HEK293 (cell line): ENCODE measurements around the gene ARHGAP24.

Source experiments
- CTCF ChIA-PET: fragments of 350-600 bp; formaldehyde crosslinking; extraction: SDS; loops from one replicate; lab custom pipeline; 2021; ENCODE audit warnings: antibody characterized with exemption; lab: Yijun Ruan, JAX
- POLR2A ChIA-PET: fragments of 300-600 bp; formaldehyde crosslinking; extraction: SDS; loops from one replicate; lab custom pipeline; 2020; ENCODE audit warnings: antibody characterized with exemption, inconsistent platforms; lab: Yijun Ruan, JAX
- H3K27ac ChIP-seq: fragments of 200-500 bp; sonication (Bioruptor generic); 2 replicates; pipeline ENCODE4 v1.5.1; 2014; ENCODE audit warnings: low read depth, low read length, control low read depth, inconsistent platforms; ENCODE audit errors: extremely low read depth
- H3K36me3 ChIP-seq, 2 experiments: fragments of 200-500 bp in 1 of 2; sonication (Bioruptor generic) in 1 of 2; 1 replicate in 1 of 2; 2 replicates in 1 of 2; pipeline ENCODE4 v1.5.1; 2014 to 2017; ENCODE audit warnings: inconsistent platforms in 2 of 2, low read length in 2 of 2; ENCODE audit not compliant: control insufficient read depth in 2 of 2, insufficient read depth in 1 of 2
- H3K4me1 ChIP-seq: fragments of 200-500 bp; sonication (Bioruptor generic); 2 replicates; pipeline ENCODE4 v1.5.1; 2014; ENCODE audit warnings: mild to moderate bottlenecking, low read length, inconsistent platforms; ENCODE audit not compliant: control insufficient read depth, insufficient read depth
- H3K4me3 ChIP-seq: 2 replicates; pipeline ENCODE4 v1.5.1; 2011; ENCODE audit warnings: low read depth, mild to moderate bottlenecking, control low read depth, low read length, moderate library complexity
- H3K9me3 ChIP-seq: fragments of 200-500 bp; sonication (Bioruptor generic); 2 replicates; pipeline ENCODE4 v1.5.1; 2014; ENCODE audit warnings: low read depth, low read length, inconsistent platforms; ENCODE audit not compliant: control insufficient read depth, insufficient read depth
- AEBP2 ChIP-seq: fragments of 450-650 bp; formaldehyde crosslinking; IDR thresholded peaks from 2 replicates; pipeline ENCODE4 v1.5.1; 2016; ENCODE audit warnings: missing biosample characterization, missing genetic modification characterization, borderline replicate concordance
- HOXC10 ChIP-seq: sonication (generic); formaldehyde crosslinking; IDR thresholded peaks from 2 replicates; pipeline ENCODE4 v1.8.1; 2023; ENCODE audit warnings: mild to moderate bottlenecking, missing genetic modification reagents
- KLF10 ChIP-seq: fragments of 450-650 bp; IDR thresholded peaks from 2 replicates; pipeline ENCODE4 v1.5.1; 2018; ENCODE audit warnings: missing biosample characterization, mild to moderate bottlenecking, missing genetic modification characterization
- ZBTB17 ChIP-seq: fragments of 450-650 bp; formaldehyde crosslinking; IDR thresholded peaks from 2 replicates; pipeline ENCODE4 v1.5.1; 2016; ENCODE audit warnings: missing biosample characterization, missing genetic modification characterization
- ZNF19 ChIP-seq: fragments of 450-650 bp; formaldehyde crosslinking; IDR thresholded peaks from 2 replicates; pipeline ENCODE4; 2016; ENCODE audit warnings: missing biosample characterization, missing genetic modification characterization, low read depth
- ZNF292 ChIP-seq: fragments of 450-650 bp; formaldehyde crosslinking; IDR thresholded peaks from 2 replicates; pipeline ENCODE4 v1.5.1; 2016; ENCODE audit warnings: low read depth, missing biosample characterization, missing genetic modification characterization, borderline replicate concordance
- ZNF324 ChIP-seq: fragments of 450-650 bp; formaldehyde crosslinking; IDR thresholded peaks from 2 replicates; pipeline ENCODE4 v1.5.1; 2016; ENCODE audit warnings: missing biosample characterization, missing genetic modification characterization
- ZNF426 ChIP-seq: fragments of 450-650 bp; formaldehyde crosslinking; IDR thresholded peaks from 2 replicates; pipeline ENCODE4 v1.5.1; 2017; ENCODE audit warnings: missing biosample characterization, missing genetic modification characterization, mild to moderate bottlenecking, inconsistent platforms, moderate library complexity
- ZNF510 ChIP-seq: fragments of 450-650 bp; formaldehyde crosslinking; IDR thresholded peaks from 2 replicates; pipeline ENCODE4 v1.5.1; 2018; ENCODE audit warnings: mild to moderate bottlenecking, missing genetic modification characterization, missing biosample characterization; ENCODE audit not compliant: insufficient replicate concordance
- ZNF530 ChIP-seq: fragments of 450-650 bp; formaldehyde crosslinking; IDR thresholded peaks from 2 replicates; pipeline ENCODE4 v1.5.1; 2016; ENCODE audit warnings: low read depth, missing biosample characterization, missing genetic modification characterization
- ZNF544 ChIP-seq: fragments of 450-650 bp; formaldehyde crosslinking; IDR thresholded peaks from 2 replicates; pipeline ENCODE4 v1.5.0; 2017; ENCODE audit warnings: missing biosample characterization, missing genetic modification characterization
- ZNF610 ChIP-seq: fragments of 450-650 bp; formaldehyde crosslinking; IDR thresholded peaks from 2 replicates; pipeline ENCODE4 v1.5.1; 2016; ENCODE audit warnings: missing biosample characterization, missing genetic modification characterization, borderline replicate concordance
- ZNF624 ChIP-seq: fragments of 450-650 bp; formaldehyde crosslinking; IDR thresholded peaks from 2 replicates; pipeline ENCODE4 v1.5.1; 2017; ENCODE audit warnings: missing biosample characterization, missing genetic modification characterization
- ZNF654 ChIP-seq: fragments of 450-650 bp; formaldehyde crosslinking; IDR thresholded peaks from 2 replicates; pipeline ENCODE4 v1.5.1; 2016; ENCODE audit warnings: low read depth, missing biosample characterization, missing genetic modification characterization
- ZNF692 ChIP-seq: fragments of 450-650 bp; formaldehyde crosslinking; IDR thresholded peaks from 2 replicates; pipeline ENCODE4 v1.5.1; 2016; ENCODE audit warnings: missing biosample characterization, missing genetic modification characterization
- ZNF792 ChIP-seq: fragments of 450-650 bp; formaldehyde crosslinking; IDR thresholded peaks from 2 replicates; pipeline ENCODE4 v1.5.1; 2016; ENCODE audit warnings: missing biosample characterization, missing genetic modification characterization
- ZSCAN23 ChIP-seq: fragments of 450-650 bp; formaldehyde crosslinking; IDR thresholded peaks from 2 replicates; pipeline ENCODE4 v1.5.1; 2016; ENCODE audit warnings: missing biosample characterization, missing genetic modification characterization
- TF ChIP-seq, protein P1 (sequence below): fragments of 450-650 bp; formaldehyde crosslinking; IDR thresholded peaks from 2 replicates; pipeline ENCODE4 v1.5.1; 2016; ENCODE audit warnings: missing biosample characterization, missing genetic modification characterization
- TF ChIP-seq, protein P2 (sequence below): fragments of 450-650 bp; formaldehyde crosslinking; IDR thresholded peaks from 2 replicates; pipeline ENCODE4 v1.5.1; 2016; ENCODE audit warnings: missing biosample characterization, missing genetic modification characterization, low read depth
- TF ChIP-seq, protein P3 (sequence below): fragments of 450-650 bp; formaldehyde crosslinking; conservative IDR thresholded peaks from 2 replicates; pipeline ENCODE4 v1.5.1; 2016; ENCODE audit warnings: low read depth, missing biosample characterization, missing genetic modification characterization
- TF ChIP-seq, protein P4 (sequence below): fragments of 450-650 bp; formaldehyde crosslinking; IDR thresholded peaks from 2 replicates; pipeline ENCODE4 v1.5.1; 2017; ENCODE audit warnings: missing biosample characterization, missing genetic modification characterization

ARHGAP24 gene

GRCh38 chr4:85607624-85608023, 132.7 kb downstream of the ARHGAP24 start (continued):
- TF ChIP-seq, protein P1, sequence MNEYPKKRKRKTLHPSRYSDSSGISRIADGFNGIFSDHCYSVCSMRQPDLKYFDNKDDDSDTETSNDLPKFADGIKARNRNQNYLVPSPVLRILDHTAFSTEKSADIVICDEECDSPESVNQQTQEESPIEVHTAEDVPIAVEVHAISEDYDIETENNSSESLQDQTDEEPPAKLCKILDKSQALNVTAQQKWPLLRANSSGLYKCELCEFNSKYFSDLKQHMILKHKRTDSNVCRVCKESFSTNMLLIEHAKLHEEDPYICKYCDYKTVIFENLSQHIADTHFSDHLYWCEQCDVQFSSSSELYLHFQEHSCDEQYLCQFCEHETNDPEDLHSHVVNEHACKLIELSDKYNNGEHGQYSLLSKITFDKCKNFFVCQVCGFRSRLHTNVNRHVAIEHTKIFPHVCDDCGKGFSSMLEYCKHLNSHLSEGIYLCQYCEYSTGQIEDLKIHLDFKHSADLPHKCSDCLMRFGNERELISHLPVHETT (tag by site-specific recombination), result no peak
- no peak for TF ChIP-seq KLF10 (tag by site-specific recombination)
- no peak for TF ChIP-seq ZNF292
- TF ChIP-seq ZNF792 (tag by site-specific recombination), result no peak
- TF ChIP-seq ZNF19 (tag by site-specific recombination), result no peak
- TF ChIP-seq, protein P2, sequence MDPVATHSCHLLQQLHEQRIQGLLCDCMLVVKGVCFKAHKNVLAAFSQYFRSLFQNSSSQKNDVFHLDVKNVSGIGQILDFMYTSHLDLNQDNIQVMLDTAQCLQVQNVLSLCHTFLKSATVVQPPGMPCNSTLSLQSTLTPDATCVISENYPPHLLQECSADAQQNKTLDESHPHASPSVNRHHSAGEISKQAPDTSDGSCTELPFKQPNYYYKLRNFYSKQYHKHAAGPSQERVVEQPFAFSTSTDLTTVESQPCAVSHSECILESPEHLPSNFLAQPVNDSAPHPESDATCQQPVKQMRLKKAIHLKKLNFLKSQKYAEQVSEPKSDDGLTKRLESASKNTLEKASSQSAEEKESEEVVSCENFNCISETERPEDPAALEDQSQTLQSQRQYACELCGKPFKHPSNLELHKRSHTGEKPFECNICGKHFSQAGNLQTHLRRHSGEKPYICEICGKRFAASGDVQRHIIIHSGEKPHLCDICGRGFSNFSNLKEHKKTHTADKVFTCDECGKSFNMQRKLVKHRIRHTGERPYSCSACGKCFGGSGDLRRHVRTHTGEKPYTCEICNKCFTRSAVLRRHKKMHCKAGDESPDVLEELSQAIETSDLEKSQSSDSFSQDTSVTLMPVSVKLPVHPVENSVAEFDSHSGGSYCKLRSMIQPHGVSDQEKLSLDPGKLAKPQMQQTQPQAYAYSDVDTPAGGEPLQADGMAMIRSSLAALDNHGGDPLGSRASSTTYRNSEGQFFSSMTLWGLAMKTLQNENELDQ, result no peak
- no peak for TF ChIP-seq HOXC10

DNA sequence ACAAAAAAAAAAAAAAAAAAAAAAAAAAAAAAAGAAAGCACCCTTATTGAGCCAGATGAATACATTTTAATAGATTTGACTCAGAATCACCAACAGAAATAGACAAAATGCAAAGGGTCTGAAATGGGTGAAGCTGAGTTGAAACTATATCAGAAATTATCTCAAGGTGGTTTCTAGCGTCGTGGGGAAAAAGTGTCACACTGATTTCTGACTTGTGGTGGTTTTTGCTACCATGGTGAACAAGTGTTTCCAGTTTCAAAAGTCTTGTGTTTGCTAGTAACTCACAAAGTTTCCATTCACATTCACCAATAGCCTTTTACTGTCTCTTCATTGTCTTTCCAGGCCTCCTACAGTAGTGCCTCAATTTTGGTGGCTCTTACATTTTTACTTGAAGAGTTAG, 135.5 kb downstream of the ARHGAP24 start:
- no peak overlapping the region for H3K27ac ChIP-seq
- H3K4me3 ChIP-seq, result no peak overlapping the region
- H3K9me3 ChIP-seq, result no peaks in the 10 kb centered on the region
- no peaks in the 10 kb centered on the region for H3K4me1 ChIP-seq
- TF ChIP-seq ZSCAN23 (tag by site-specific recombination) (no peak), ZNF530 (no peak), ZBTB17 (tag by site-specific recombination) (no peak), AEBP2 (tag by site-specific recombination) (no peak), ZNF426 (no peak), ZNF624 (tag by site-specific recombination) (no peak), ZNF324 (tag by site-specific recombination) (no peak), ZNF544 (tag by site-specific recombination) (no peak), ZNF654 (no peak), ZNF510 (tag by site-specific recombination) (no peak), ZNF692 (tag by site-specific recombination) (no peak), ZNF610 (no peak)
- TF ChIP-seq, protein P3, sequence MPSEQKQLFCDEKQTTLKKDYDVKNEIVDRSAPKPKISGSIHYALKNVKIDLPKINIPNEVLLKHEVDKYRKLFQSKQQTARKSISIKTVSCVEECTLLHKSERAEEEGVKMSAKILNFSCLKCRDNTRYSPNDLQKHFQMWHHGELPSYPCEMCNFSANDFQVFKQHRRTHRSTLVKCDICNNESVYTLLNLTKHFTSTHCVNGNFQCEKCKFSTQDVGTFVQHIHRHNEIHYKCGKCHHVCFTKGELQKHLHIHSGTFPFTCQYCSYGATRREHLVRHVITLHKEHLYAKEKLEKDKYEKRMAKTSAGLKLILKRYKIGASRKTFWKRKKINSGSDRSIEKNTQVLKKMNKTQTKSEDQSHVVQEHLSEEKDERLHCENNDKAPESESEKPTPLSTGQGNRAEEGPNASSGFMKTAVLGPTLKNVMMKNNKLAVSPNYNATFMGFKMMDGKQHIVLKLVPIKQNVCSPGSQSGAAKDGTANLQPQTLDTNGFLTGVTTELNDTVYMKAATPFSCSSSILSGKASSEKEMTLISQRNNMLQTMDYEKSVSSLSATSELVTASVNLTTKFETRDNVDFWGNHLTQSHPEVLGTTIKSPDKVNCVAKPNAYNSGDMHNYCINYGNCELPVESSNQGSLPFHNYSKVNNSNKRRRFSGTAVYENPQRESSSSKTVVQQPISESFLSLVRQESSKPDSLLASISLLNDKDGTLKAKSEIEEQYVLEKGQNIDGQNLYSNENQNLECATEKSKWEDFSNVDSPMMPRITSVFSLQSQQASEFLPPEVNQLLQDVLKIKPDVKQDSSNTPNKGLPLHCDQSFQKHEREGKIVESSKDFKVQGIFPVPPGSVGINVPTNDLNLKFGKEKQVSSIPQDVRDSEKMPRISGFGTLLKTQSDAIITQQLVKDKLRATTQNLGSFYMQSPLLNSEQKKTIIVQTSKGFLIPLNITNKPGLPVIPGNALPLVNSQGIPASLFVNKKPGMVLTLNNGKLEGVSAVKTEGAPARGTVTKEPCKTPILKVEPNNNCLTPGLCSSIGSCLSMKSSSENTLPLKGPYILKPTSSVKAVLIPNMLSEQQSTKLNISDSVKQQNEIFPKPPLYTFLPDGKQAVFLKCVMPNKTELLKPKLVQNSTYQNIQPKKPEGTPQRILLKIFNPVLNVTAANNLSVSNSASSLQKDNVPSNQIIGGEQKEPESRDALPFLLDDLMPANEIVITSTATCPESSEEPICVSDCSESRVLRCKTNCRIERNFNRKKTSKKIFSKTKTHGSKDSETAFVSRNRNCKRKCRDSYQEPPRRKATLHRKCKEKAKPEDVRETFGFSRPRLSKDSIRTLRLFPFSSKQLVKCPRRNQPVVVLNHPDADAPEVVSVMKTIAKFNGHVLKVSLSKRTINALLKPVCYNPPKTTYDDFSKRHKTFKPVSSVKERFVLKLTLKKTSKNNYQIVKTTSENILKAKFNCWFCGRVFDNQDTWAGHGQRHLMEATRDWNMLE (tag by site-specific recombination), result no peak
- TF ChIP-seq, protein P4, sequence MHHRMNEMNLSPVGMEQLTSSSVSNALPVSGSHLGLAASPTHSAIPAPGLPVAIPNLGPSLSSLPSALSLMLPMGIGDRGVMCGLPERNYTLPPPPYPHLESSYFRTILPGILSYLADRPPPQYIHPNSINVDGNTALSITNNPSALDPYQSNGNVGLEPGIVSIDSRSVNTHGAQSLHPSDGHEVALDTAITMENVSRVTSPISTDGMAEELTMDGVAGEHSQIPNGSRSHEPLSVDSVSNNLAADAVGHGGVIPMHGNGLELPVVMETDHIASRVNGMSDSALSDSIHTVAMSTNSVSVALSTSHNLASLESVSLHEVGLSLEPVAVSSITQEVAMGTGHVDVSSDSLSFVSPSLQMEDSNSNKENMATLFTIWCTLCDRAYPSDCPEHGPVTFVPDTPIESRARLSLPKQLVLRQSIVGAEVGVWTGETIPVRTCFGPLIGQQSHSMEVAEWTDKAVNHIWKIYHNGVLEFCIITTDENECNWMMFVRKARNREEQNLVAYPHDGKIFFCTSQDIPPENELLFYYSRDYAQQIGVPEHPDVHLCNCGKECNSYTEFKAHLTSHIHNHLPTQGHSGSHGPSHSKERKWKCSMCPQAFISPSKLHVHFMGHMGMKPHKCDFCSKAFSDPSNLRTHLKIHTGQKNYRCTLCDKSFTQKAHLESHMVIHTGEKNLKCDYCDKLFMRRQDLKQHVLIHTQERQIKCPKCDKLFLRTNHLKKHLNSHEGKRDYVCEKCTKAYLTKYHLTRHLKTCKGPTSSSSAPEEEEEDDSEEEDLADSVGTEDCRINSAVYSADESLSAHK, result no peak
- TF ChIP-seq, protein P1 (tag by site-specific recombination), result no peak
- POLR2A ChIA-PET, result no interaction called here
- CTCF ChIA-PET, result no interaction called here
- H3K36me3 ChIP-seq, result no peaks in the 10 kb centered on the region
